ENCODE results near the gene SEMA3F.

DNA sequence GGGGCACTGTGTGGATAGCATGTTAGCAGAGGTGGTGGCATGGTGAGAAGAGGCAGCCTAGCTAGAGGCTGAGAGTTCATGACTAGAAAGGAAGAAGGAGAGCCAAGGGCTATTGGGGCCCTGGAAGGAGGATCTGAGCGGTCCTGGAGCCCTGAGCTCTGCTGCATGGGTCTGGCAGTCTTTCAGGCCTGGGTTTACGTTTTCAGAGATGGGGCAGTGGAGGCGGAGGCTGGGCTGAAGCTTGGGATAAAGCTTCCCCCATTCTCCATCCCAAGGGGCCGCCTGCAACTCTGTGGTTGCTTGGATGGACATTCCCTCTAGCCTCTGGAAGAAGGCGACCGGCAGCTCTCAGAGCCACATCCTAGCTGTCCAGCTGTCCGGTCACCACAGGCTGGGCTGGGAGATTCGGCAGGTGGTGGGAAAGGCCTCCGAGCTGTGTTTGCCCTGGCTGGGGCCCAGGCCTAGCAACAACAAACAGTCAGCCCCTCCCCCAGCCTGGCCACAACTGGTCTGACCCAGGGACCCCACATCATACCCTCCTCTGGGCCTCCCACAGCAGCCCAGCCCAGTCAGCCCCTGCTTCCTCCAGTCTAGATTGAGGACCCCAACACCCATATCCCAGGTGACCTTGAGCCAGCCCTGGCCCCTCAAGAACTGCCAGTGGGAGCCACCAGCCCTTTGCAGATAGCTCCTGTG, 48.1 kb downstream of the SEMA3F start:
- TF ChIP-seq CTCF (conservative IDR thresholded peaks at IDR 0.05; ENCODE audit: low read depth, low read length): no peak
- no peak for TF ChIP-seq EZH2 (IDR thresholded peaks at IDR 0.05; ENCODE audit: borderline replicate concordance, low read depth, low read length, poor library complexity, severe bottlenecking)

Data from A673 (cell line).